RPMI7951 (cell line): ENCODE data around the gene PSMC3IP. TPM values are rescaled to one million over a fixed set of nuclear protein-coding genes. Genes with fewer than 3 reads are reported as not detected.
A peak's percentile ranks its signal among the peaks of the same experiment; 100 is the strongest.

Experiments
- DNase-seq: peaks from one replicate; pipeline ENCODE4 v3.0.0-alpha.2; 2012; ENCODE audit warnings: low read depth
- total RNA-seq: library from RNA; depleted of rRNA; stranded (reverse); fragments of >200 nt; shearing (Covaris generic); gene quantifications from 2 replicates; pipeline ENCODE4 v1.2.3, GENCODE V29; 2014

Gene PSMC3IP
- total RNA-seq, 1 experiment from 2014 or later = 18.7 TPM

DNA sequence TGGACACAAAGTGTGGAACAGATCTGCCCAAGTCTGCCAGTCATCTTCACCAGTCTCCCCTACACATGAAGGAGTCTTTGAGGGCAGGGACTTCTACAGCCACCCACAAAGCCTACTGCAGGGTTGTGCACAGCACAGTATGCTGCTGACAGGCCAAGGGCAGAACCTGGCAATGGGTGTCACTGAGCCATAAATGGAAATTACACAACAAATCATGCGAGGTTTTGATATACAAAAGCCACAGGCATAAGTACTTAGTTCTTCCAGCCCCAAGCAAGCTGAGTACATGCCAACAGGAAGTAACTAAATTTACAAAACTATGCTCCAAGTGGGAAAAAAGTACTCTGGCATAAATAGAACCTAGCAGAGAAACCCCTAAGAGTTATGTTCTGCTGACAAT, 7.8 kb upstream of the PSMC3IP start:
- no peak for DNase-seq

- DNase-seq = no peak
Observed at GRCh38 chr17:42584880-42585279, 7.4 kb upstream of the PSMC3IP start.

DNA sequence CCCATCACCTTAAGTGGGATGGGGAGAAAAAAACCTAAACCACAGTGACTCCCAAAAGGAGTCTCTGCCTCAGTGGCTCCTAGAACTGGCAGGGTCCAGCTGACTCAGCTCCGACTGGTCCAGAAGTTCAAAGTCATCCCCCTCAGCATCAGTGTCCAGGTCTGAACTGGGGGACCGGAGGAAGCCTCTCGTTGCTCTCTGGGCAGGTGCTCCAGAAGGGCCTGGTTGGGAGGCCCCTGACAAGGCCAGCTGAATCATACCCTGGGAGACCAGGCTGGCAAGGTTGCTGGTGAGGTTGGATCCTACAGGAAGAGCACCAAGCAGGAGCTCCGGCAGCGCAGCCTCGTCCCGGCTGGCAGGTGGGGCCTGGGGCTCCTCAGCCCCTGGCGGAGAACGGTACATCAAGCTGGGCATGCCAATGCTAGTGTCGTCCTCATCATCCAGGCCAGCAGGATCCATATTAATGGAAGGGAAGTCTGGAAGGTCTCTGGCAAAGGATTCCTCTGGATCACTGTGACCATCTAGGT, 4.3 kb upstream of the PSMC3IP start:
- DNase-seq = no peak

DNA sequence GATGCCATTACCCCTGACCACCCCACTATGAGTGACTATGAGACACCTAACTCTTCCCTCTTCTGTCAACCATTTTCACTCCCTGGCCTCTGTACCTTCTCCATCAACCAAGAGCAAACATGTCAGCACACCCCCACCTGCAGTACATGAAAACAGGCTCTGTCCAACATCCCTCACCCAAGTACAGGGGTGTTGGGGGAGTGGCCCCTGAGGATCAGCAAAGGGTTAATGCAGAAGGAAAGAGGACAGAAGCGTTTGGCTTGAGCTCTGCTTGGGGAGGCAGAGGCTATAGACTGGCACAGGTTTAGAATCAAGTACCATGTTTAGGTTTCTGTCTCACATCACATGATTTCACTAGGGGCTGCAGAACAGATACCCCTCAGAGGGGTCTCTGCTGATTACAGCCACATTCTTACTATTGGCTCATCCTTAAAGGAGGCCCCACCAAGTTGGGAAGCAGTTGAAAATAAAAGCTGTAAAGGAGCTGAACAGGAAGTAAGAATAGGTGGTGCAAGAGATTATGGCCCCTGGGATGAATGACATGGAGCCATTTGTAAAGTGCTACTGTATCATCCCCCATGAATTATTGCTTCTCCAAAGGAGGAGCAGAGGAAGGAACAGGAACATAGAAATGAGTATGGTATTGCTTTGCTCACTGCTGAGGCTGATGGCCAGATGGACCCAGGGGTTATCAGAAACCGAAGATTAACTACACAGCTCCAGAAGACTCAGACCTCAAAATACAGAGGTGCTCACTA, 2.4 kb upstream of the PSMC3IP start:
- DNase-seq = no peak

- peak; percentile 65 for DNase-seq
Observed at GRCh38 chr17:42578282-42578869, 847 bp upstream of the PSMC3IP start.

- peak; percentile 24 for DNase-seq
Observed at GRCh38 chr17:42577140-42577531, 393 bp downstream of the PSMC3IP start.

- no peak for DNase-seq
Observed at GRCh38 chr17:42574463-42574862, 3.1 kb downstream of the PSMC3IP start.

DNA sequence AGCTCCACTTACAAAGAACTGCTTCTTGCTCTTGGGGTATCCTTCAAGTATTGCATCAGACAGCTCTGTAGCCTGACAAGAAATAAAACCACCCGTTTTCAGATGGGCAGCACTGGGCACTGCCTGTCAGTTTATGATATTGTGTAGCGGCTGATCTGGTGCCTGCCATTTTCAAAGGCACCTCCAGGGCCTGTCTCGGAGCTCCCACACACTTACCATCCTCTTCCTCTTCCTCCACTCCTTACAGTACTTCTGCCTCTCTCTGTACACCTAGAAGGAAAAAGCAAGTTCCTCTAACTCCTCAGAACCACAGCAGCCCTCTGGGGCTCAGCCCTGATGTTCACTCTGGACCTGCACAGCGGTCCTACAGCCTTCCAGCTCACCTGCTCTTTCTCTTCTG, 4.4 kb downstream of the PSMC3IP start:
- DNase-seq = no peak

GRCh38 chr17:42571435-42572225, 5.9 kb downstream of the PSMC3IP start:
- no peak for DNase-seq

DNA sequence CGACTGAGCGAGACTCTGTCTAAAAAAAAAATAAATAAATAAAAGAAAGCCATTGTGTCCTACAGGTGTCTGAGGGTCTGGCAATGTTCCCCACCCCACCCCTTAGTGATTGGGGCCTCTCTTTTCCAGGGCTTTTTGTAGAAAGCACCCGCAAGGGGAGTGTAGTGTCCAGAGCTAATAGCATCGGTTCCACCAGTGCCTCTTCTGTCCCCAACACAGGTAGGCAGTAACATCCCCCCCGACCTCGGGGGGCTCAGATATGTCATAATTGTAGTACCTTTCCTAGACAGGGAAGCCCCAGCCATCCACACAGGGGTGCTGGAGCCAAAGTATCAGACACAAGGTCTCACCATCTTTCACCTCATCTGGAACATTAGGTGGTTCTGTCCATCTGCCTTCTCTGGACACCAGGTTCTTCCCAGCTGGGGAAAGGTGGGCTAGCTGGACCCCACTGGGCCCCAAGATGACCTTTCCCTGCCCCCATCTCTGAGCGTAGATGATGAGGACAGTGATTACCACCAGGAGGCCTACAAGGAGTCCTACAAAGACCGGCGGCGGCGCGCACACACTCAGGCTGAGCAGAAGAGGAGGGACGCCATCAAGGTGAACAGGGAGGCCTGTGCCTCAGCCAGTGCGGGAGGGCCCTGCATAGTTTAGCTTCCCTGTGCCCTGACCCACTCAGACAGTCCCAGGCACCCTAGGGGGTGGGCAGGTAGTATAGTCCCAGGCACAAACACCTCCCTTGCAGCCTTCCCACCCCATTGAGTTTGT, 9.0 kb downstream of the PSMC3IP start:
- DNase-seq = no peak

GRCh38 chr17:42566883-42567573, 10.5 kb downstream of the PSMC3IP start, which contains the start of gene MLX:
MLX (plus strand) TSS chr17:42567100; CDS start chr17:42567125, 25 bp downstream.
- peak; percentile 86 for DNase-seq

DNA sequence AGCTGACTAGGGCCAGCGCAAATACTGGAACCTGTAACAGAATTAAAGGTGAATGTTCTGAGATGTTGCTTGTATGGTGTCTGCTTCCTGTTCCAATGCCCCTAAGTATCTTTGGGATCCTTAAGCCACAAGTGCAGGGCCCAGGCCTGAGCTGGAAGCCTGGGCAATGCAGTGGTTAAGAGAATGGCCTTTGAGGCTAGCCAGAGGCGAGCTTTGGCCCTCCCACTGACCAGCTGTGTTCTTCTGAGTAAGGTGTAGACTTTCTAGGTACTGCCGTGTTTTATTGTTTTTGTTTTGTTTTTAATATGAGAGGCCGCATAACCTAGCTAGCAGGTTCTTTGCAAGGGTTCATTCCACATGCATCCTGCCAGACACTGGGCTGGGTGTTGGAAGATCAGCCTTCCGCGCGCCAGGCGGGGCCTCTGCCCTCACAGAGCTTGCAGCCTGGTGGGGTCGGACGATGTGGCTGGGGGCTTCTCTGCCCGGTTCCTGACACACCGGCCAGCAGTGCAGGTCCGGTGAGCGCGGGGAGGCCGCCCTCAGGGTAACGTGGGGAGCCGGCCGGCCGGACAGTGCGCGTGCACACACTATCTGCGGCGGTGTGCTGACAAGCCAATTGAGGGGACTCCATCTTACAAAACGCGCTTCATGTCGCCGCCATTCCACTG, 11.2 kb downstream of the PSMC3IP start:
- DNase-seq = no peak

DNA sequence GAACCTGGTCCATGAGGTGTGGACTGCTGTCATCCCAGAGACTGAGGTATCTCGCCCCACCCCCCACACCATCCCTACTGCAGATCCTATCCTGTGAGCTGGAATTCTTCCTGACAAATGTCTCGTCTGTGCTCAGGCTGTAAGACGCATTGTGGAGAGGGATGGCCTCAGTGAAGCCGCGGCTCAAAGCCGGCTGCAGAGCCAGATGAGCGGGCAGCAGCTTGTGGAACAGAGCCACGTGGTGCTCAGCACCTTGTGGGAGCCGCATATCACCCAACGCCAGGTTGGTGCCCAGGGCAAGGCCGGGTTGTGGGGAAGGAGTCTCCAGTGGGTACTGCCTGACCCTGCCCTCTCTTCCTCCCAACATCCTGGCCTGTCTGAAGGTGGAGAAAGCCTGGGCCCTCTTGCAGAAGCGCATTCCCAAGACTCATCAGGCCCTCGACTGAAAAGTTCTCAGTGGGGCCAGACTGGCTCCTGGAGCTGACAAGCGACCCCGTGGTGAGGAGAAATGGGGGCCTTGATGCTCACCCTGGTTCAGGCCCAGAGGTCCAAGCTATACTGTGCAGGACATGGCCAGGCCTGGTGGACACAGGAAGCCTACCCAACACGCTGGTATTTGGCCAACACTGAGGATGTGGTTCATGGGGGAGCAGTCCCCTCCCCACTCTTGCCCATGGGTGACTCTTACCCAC, 11.9 kb downstream of the PSMC3IP start:
- no peak for DNase-seq

DNA sequence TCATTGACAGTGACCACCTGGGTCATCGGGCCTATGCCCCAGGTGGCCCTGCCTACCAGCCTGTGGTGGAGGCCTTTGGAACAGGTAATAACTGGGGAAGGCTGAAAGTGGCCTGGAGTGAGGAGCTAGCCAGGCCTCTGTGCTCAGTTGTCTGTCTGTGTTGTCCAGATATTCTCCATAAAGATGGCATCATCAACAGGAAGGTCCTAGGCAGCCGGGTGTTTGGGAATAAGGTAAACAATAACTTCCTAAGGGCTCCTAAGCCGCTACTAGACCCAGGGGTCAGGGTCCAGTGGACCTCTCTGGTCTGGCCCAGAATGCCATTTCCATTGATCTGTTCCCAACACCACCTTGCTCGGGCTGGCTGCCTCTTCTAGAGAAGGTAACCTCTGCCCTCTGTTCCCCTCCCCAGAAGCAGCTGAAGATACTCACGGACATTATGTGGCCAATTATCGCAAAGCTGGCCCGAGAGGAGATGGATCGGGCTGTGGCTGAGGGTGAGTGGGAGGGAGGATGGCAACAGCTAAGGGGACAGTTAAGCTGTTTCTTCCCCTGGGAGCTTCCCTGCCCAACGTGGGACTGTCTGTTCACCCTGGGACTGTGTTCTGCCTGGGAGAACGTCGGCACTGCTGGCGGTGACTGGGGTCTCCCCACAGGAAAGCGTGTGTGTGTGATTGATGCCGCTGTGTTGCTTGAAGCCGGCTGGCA, 12.6 kb downstream of the PSMC3IP start:
- no peak for DNase-seq

- DNase-seq = no peak
Observed at GRCh38 chr17:42563950-42564349, 13.6 kb downstream of the PSMC3IP start.

GRCh38 chr17:42563543-42563942, 14.0 kb downstream of the PSMC3IP start:
- DNase-seq = peak; percentile 75

DNA sequence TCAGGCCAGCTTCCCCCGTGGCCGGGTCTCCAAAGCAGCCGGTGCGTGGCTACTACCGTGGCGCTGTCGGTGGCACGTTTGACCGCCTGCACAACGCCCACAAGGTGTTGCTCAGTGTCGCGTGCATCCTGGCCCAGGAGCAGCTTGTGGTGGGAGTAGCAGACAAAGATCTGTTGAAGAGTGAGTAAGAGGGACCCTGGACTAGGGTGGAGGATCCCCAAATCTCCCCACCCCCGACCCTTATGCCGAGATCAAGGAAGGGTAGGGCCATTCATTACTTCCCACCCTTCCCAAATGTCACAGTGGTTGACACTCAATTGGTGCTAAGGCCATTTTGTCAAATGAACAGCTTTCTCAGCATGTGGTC, 14.4 kb downstream of the PSMC3IP start:
- DNase-seq = no peak

DNA sequence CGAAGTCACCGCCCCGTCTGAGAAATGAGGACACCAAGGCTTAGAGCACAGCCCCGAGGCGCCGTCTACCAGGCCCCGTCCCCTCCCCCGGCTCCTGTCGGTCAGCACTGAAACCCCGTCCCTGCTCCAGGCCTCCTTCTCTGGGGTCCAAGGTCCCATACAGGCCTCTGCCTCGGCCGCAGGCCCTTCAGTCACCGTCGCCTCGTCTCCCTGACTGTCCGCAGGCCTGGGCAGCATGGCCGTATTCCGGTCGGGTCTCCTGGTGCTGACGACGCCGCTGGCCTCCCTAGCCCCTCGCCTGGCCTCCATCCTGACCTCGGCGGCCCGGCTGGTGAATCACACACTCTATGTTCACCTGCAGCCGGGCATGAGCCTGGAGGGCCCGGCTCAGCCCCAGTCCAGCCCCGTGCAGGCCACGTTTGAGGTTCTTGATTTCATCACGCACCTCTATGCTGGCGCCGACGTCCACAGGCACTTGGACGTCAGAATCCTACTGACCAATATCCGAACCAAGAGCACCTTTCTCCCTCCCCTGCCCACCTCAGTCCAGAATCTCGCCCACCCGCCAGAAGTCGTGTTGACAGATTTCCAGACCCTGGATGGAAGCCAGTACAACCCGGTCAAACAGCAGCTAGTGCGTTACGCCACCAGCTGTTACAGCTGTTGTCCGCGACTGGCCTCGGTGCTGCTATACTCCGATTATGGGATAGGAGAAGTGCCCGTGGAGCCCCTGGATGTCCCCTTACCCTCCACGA, 15.0 kb downstream of the PSMC3IP start:
- DNase-seq = no peak
